Measurements from ENCODE around the gene PRSS2. TPM values are rescaled to one million over a fixed set of nuclear protein-coding genes. Genes with fewer than 3 reads are reported as not detected.

Gene PRSS2
- total RNA-seq, 3 donors from 2014 or later (not counting 1 experiment from before 2014, with no cell fraction given): not detected

GRCh38 chr7:142802301-142802700 is 31.5 kb downstream of the PRSS2 start:
- H3K27me3 Mint-ChIP-seq (ENCODE audit: low read depth in 2 of 2): no peaks in the 10 kb centered on the region
- Histone ChIP-seq H3K9me3 (ENCODE audit: control insufficient read depth, insufficient read depth, low read length) (no peaks in the 10 kb centered on the region), H3K36me3 (ENCODE audit: control insufficient read depth, insufficient read depth, low read length) (peaks cover 39% of the 10 kb centered on the region), H3K4me1 (ENCODE audit: control insufficient read depth, insufficient read depth, low read length) (peaks cover 83% of the 10 kb centered on the region), H3K27ac (ENCODE audit: low read length) (peak overlapping the region; percentile 98), H3K27me3 (ENCODE audit: control insufficient read depth, insufficient read depth, low read length) (no peaks in the 10 kb centered on the region), H3K4me3 (ENCODE audit: low read length) (no peak overlapping the region)
- H3K4me3 Mint-ChIP-seq: peak overlapping the region; percentile 71
- H3K27ac Mint-ChIP-seq: peak overlapping the region; percentile 92 to 100
- DNase-seq (peak in 1 of 2 donors; percentile 20), ATAC-seq (no peak)
- WGBS (ENCODE audit: insufficient coverage): 95% methylated on average over 3 of the region's 3 CpGs
- peaks cover 98% of the 10 kb centered on the region in 2 donors for H3K4me1 Mint-ChIP-seq
- intact Hi-C loops (cut with micrococcal nuclease): no loop called here
- no peaks in the 10 kb centered on the region for H3K9me3 Mint-ChIP-seq
- no peak for TF ChIP-seq CTCF (IDR thresholded peaks at IDR 0.05)
- H3K36me3 Mint-ChIP-seq: peaks cover 37% of the 10 kb centered on the region

- Mint-ChIP-seq H3K4me3 (peak overlapping the region; percentile 76), H3K9me3 (no peaks in the 10 kb centered on the region), H3K27me3 (ENCODE audit: low read depth in 2 of 2) (no peaks in the 10 kb centered on the region), H3K27ac (peak overlapping the region; percentile 92 to 100), H3K36me3 (peaks cover 37% of the 10 kb centered on the region), H3K4me1 (peaks cover 98 to 100% of the 10 kb centered on the region in 2 donors)
- H3K9me3 ChIP-seq (ENCODE audit: control insufficient read depth, insufficient read depth, low read length): no peaks in the 10 kb centered on the region
- H3K27me3 ChIP-seq (ENCODE audit: control insufficient read depth, insufficient read depth, low read length): no peaks in the 10 kb centered on the region
- ATAC-seq (no peak), DNase-seq (peak in 1 of 2 donors; percentile 29)
- H3K4me3 ChIP-seq (ENCODE audit: low read length): no peak overlapping the region
- peaks cover 92% of the 10 kb centered on the region for H3K4me1 ChIP-seq (ENCODE audit: control insufficient read depth, insufficient read depth, low read length)
- no peak for TF ChIP-seq CTCF (IDR thresholded peaks at IDR 0.05)
- peak overlapping the region; percentile 98 for H3K27ac ChIP-seq (ENCODE audit: low read length)
- WGBS (ENCODE audit: insufficient coverage): 88% methylated on average over 4 of the region's 4 CpGs
- peaks cover 39% of the 10 kb centered on the region for H3K36me3 ChIP-seq (ENCODE audit: control insufficient read depth, insufficient read depth, low read length)
- intact Hi-C loops (cut with micrococcal nuclease): loop anchor here (1.0 kb wide), 1 partner anchor 8 kb away; no protein-coding TSS in a partner anchor
Observed at GRCh38 chr7:142803901-142804300, 33.1 kb downstream of the PRSS2 start.

- H3K4me3 ChIP-seq (ENCODE audit: low read length): no peak overlapping the region
- DNase-seq (peak in 1 of 2 donors; percentile 77), ATAC-seq (peak in 2 of 3 donors; percentile 4 to 16)
- TF ChIP-seq CTCF (IDR thresholded peaks at IDR 0.05): no peak
- H3K27ac Mint-ChIP-seq: peak overlapping the region; percentile 92 to 100
- H3K4me3 Mint-ChIP-seq: peak overlapping the region; percentile 76
- H3K27ac ChIP-seq (ENCODE audit: low read length): peak overlapping the region; percentile 98
- 3% methylated on average over 4 of the region's 4 CpGs for WGBS (ENCODE audit: insufficient coverage)
- peaks cover 92% of the 10 kb centered on the region for H3K4me1 ChIP-seq (ENCODE audit: control insufficient read depth, insufficient read depth, low read length)
- peaks cover 98 to 100% of the 10 kb centered on the region in 2 donors for H3K4me1 Mint-ChIP-seq
- H3K36me3 ChIP-seq (ENCODE audit: control insufficient read depth, insufficient read depth, low read length): peaks cover 39% of the 10 kb centered on the region
- H3K9me3 ChIP-seq (ENCODE audit: control insufficient read depth, insufficient read depth, low read length): no peaks in the 10 kb centered on the region
- no peaks in the 10 kb centered on the region for H3K27me3 Mint-ChIP-seq (ENCODE audit: low read depth in 2 of 2)
- intact Hi-C loops (cut with micrococcal nuclease): loop anchor here (1.0 kb wide), 1 partner anchor 8 kb away; no protein-coding TSS in a partner anchor
- no peaks in the 10 kb centered on the region for H3K9me3 Mint-ChIP-seq
- no peaks in the 10 kb centered on the region for H3K27me3 ChIP-seq (ENCODE audit: control insufficient read depth, insufficient read depth, low read length)
- H3K36me3 Mint-ChIP-seq: peaks cover 33% of the 10 kb centered on the region
Observed at GRCh38 chr7:142804728-142805207, 34.0 kb downstream of the PRSS2 start.

Measured in natural killer cell (primary cell).